Activated CD4-positive, alpha-beta memory T cell treated with anti-CD3 and anti-CD28 coated beads, Interleukin-2, amount 10 ng/mL, durations not matched to agents 7 days and 5 days (primary cell): Measurements from ENCODE around the gene SMAD9. TPM values are rescaled to one million over a fixed set of nuclear protein-coding genes. Genes with fewer than 3 reads are reported as not detected.

Source experiments
- CTCF ChIA-PET: fragments of 350-600 bp; sonication (Branson Sonifier 250); formaldehyde crosslinking; loops from one replicate; lab custom pipeline; 2021; ENCODE audit warnings: antibody characterized with exemption, inconsistent platforms; lab: Charles Lee
- POLR2A ChIA-PET: fragments of 350-600 bp; sonication (Branson Sonifier 250); formaldehyde crosslinking; loops from one replicate; lab custom pipeline; 2021; ENCODE audit warnings: antibody characterized with exemption; lab: Charles Lee
- DNase-seq: peaks from one replicate; pipeline ENCODE4 v3.0.0-alpha.2; 2020
- H3K27ac Mint-ChIP-seq: one replicate; pipeline ENCODE4 v1.8.0; 2021; ENCODE audit warnings: mild to moderate bottlenecking, mixed read lengths
- H3K27me3 Mint-ChIP-seq: one replicate; pipeline ENCODE4 v1.8.0; 2021; ENCODE audit warnings: mixed read lengths
- H3K36me3 Mint-ChIP-seq: one replicate; pipeline ENCODE4 v1.8.0; 2021; ENCODE audit warnings: low read depth, mixed read lengths
- H3K4me1 Mint-ChIP-seq: one replicate; pipeline ENCODE4 v1.8.0; 2021; ENCODE audit warnings: mixed read lengths
- H3K4me3 Mint-ChIP-seq: one replicate; pipeline ENCODE4 v1.8.0; 2021; ENCODE audit warnings: mild to moderate bottlenecking, mixed read lengths
- H3K9me3 Mint-ChIP-seq: one replicate; pipeline ENCODE4 v1.8.0; 2021; ENCODE audit warnings: mixed read lengths
- total RNA-seq, 2 experiments: library from RNA; stranded (reverse); gene quantifications; one replicate each; pipeline ENCODE4 v1.2.3, GENCODE V29; 2021

Gene SMAD9
- total RNA-seq = not detected

- Mint-ChIP-seq H3K27ac (no peak within 1 kb of the TSS), H3K27me3 (peaks cover 73% of the 10 kb centered on the region), H3K4me3 (peak within 1 kb of the TSS; percentile 56), H3K9me3 (no peaks in the 10 kb centered on the region), H3K4me1 (peaks cover 6% of the 10 kb centered on the region), H3K36me3 (no peaks in the 10 kb centered on the region)
- CTCF ChIA-PET = no interaction called here
- no peak for DNase-seq
- POLR2A ChIA-PET = no interaction called here
Measured at GRCh38 chr13:36919833-36920615, at the start of gene SMAD9. TSS of gene SMAD9 (minus strand) at chr13:36920238. CDS start at chr13:36879689, 40,549 bp downstream.

GRCh38 chr13:36966404-36966803 lies 46.4 kb upstream of the SMAD9 start:
- Mint-ChIP-seq H3K9me3 (no peaks in the 10 kb centered on the region), H3K27me3 (no peaks in the 10 kb centered on the region), H3K4me1 (peaks cover 10% of the 10 kb centered on the region), H3K36me3 (peaks cover 43% of the 10 kb centered on the region), H3K4me3 (no peak overlapping the region), H3K27ac (no peak overlapping the region)
- no peak for DNase-seq
- ChIA-PET POLR2A (no interaction called here), CTCF (no interaction called here)

- Mint-ChIP-seq H3K4me3 (no peak overlapping the region), H3K27me3 (no peaks in the 10 kb centered on the region), H3K27ac (peak overlapping the region; percentile 33), H3K4me1 (peaks cover 10% of the 10 kb centered on the region), H3K36me3 (peaks cover 41% of the 10 kb centered on the region), H3K9me3 (no peaks in the 10 kb centered on the region)
- ChIA-PET CTCF (no interaction called here), POLR2A (no interaction called here)
- no peak for DNase-seq
Measured at GRCh38 chr13:36965767-36966166, 45.7 kb upstream of the SMAD9 start.

- no peak for DNase-seq
- ChIA-PET POLR2A (no interaction called here), CTCF (no interaction called here)
- H3K9me3 Mint-ChIP-seq = no peaks in the 10 kb centered on the region
- no peaks in the 10 kb centered on the region for H3K27me3 Mint-ChIP-seq
- H3K36me3 Mint-ChIP-seq = peaks cover 12% of the 10 kb centered on the region
- H3K4me3 Mint-ChIP-seq = no peak overlapping the region
- H3K27ac Mint-ChIP-seq = no peak overlapping the region
- peaks cover 2% of the 10 kb centered on the region for H3K4me1 Mint-ChIP-seq
Measured at GRCh38 chr13:36959456-36960116, 39.5 kb upstream of the SMAD9 start.

GRCh38 chr13:36954542-36954941 lies 34.5 kb upstream of the SMAD9 start:
- ChIA-PET CTCF (no interaction called here), POLR2A (no interaction called here)
- Mint-ChIP-seq H3K9me3 (no peaks in the 10 kb centered on the region), H3K36me3 (peaks cover 24% of the 10 kb centered on the region), H3K27ac (no peak overlapping the region), H3K4me3 (no peak overlapping the region), H3K4me1 (peaks cover 2% of the 10 kb centered on the region), H3K27me3 (no peaks in the 10 kb centered on the region)
- DNase-seq = no peak

- DNase-seq = no peak
- H3K4me1 Mint-ChIP-seq = no peaks in the 10 kb centered on the region
- no peak overlapping the region for H3K4me3 Mint-ChIP-seq
- no peaks in the 10 kb centered on the region for H3K9me3 Mint-ChIP-seq
- H3K27ac Mint-ChIP-seq = no peak overlapping the region
- no peaks in the 10 kb centered on the region for H3K27me3 Mint-ChIP-seq
- POLR2A ChIA-PET = no interaction called here
- H3K36me3 Mint-ChIP-seq = peaks cover 43% of the 10 kb centered on the region
- CTCF ChIA-PET = no interaction called here
Measured at GRCh38 chr13:36950920-36951319, 30.9 kb upstream of the SMAD9 start.

GRCh38 chr13:36950330-36950729 lies 30.3 kb upstream of the SMAD9 start:
- DNase-seq = no peak
- CTCF ChIA-PET = no interaction called here

GRCh38 chr13:36945078-36945477 lies 25.0 kb upstream of the SMAD9 start:
- no peak for DNase-seq
- no peaks in the 10 kb centered on the region for H3K4me1 Mint-ChIP-seq
- no peak overlapping the region for H3K4me3 Mint-ChIP-seq
- H3K27me3 Mint-ChIP-seq = peaks cover 5% of the 10 kb centered on the region
- ChIA-PET CTCF (no interaction called here), POLR2A (no interaction called here)
- no peak overlapping the region for H3K27ac Mint-ChIP-seq
- H3K9me3 Mint-ChIP-seq = no peaks in the 10 kb centered on the region
- peaks cover 18% of the 10 kb centered on the region for H3K36me3 Mint-ChIP-seq

More at GRCh38 chr13:36950330-36950729, 30.3 kb upstream of the SMAD9 start:
- no peaks in the 10 kb centered on the region for H3K4me1 Mint-ChIP-seq
- H3K27me3 Mint-ChIP-seq = no peaks in the 10 kb centered on the region
- H3K36me3 Mint-ChIP-seq = peaks cover 43% of the 10 kb centered on the region
- no peak overlapping the region for H3K27ac Mint-ChIP-seq
- H3K4me3 Mint-ChIP-seq = no peak overlapping the region
- H3K9me3 Mint-ChIP-seq = no peaks in the 10 kb centered on the region
- POLR2A ChIA-PET = no interaction called here

- Mint-ChIP-seq H3K36me3 (no peaks in the 10 kb centered on the region), H3K4me1 (peaks cover under 1% of the 10 kb centered on the region), H3K27me3 (peaks cover 43% of the 10 kb centered on the region), H3K27ac (no peak overlapping the region), H3K9me3 (no peaks in the 10 kb centered on the region), H3K4me3 (no peak overlapping the region)
- ChIA-PET CTCF (no interaction called here), POLR2A (no interaction called here)
- no peak for DNase-seq
Measured at GRCh38 chr13:36925603-36926002, 5.6 kb upstream of the SMAD9 start.

GRCh38 chr13:36924001-36924400 lies 4.0 kb upstream of the SMAD9 start:
- Mint-ChIP-seq H3K27ac (no peak overlapping the region), H3K4me1 (peaks cover 6% of the 10 kb centered on the region)
- CTCF ChIA-PET = no interaction called here

GRCh38 chr13:36921631-36922301 lies 1.7 kb upstream of the SMAD9 start:
- peaks cover 6% of the 10 kb centered on the region for H3K4me1 Mint-ChIP-seq
- H3K36me3 Mint-ChIP-seq = no peaks in the 10 kb centered on the region
- DNase-seq = no peak
- ChIA-PET POLR2A (no interaction called here), CTCF (no interaction called here)
- peaks cover 58% of the 10 kb centered on the region for H3K27me3 Mint-ChIP-seq
- H3K9me3 Mint-ChIP-seq = no peaks in the 10 kb centered on the region
- H3K4me3 Mint-ChIP-seq = no peak overlapping the region
- H3K27ac Mint-ChIP-seq = no peak overlapping the region

More at GRCh38 chr13:36924001-36924400, 4.0 kb upstream of the SMAD9 start:
- DNase-seq = no peak
- H3K36me3 Mint-ChIP-seq = no peaks in the 10 kb centered on the region
- no peak overlapping the region for H3K4me3 Mint-ChIP-seq
- peaks cover 47% of the 10 kb centered on the region for H3K27me3 Mint-ChIP-seq
- H3K9me3 Mint-ChIP-seq = no peaks in the 10 kb centered on the region
- POLR2A ChIA-PET = no interaction called here

- ChIA-PET CTCF (no interaction called here), POLR2A (no interaction called here)
- H3K27me3 Mint-ChIP-seq = peaks cover 68% of the 10 kb centered on the region
- no peaks in the 10 kb centered on the region for H3K36me3 Mint-ChIP-seq
- H3K9me3 Mint-ChIP-seq = no peaks in the 10 kb centered on the region
- H3K4me1 Mint-ChIP-seq = peaks cover 6% of the 10 kb centered on the region
- H3K4me3 Mint-ChIP-seq = peak overlapping the region; percentile 56
- no peak overlapping the region for H3K27ac Mint-ChIP-seq
- DNase-seq = no peak
Measured at GRCh38 chr13:36920616-36921185, 663 bp upstream of the SMAD9 start.

- no peaks in the 10 kb centered on the region for H3K9me3 Mint-ChIP-seq
- H3K27ac Mint-ChIP-seq = no peak overlapping the region
- H3K4me3 Mint-ChIP-seq = no peak overlapping the region
- POLR2A ChIA-PET = no interaction called here
- no peak for DNase-seq
- CTCF ChIA-PET = no interaction called here
- H3K4me1 Mint-ChIP-seq = peaks cover 6% of the 10 kb centered on the region
- peaks cover 71% of the 10 kb centered on the region for H3K27me3 Mint-ChIP-seq
- H3K36me3 Mint-ChIP-seq = no peaks in the 10 kb centered on the region
Measured at GRCh38 chr13:36919171-36919832, 736 bp downstream of the SMAD9 start.
